HepG2 (cell line): ENCODE results near the gene CCDC87. TPM values are rescaled to one million over a fixed set of nuclear protein-coding genes. Genes with fewer than 3 reads are reported as not detected.

Source experiments
- ATAC-seq: fragments of 200-7000 bp; cut with Tn5 transposase; 3 replicates; pipeline ENCODE4 v1.9.1; 2020; ENCODE audit warnings: mild to moderate bottlenecking, moderate library complexity
- BruUV-seq: library from RNA; stranded (reverse); fragments of 400-500 nt; replicated peaks from 2 replicates; lab custom pipeline; 2021; lab: Mats Ljungman, UMichigan
- CTCF ChIA-PET: fragments of 300-600 bp; formaldehyde crosslinking; extraction: SDS; loops from one replicate; lab custom pipeline; 2021; ENCODE audit warnings: low total read pairs, inconsistent platforms, low intra/inter-chr PET ratio; lab: Yijun Ruan, JAX
- POLR2A ChIA-PET: fragments of 350-600 bp; sonication (Branson Sonifier 250); formaldehyde crosslinking; loops from one replicate; lab custom pipeline; 2020; ENCODE audit warnings: antibody characterized with exemption, inconsistent platforms; lab: Yijun Ruan, JAX
- DNase-seq: peaks from one replicate; pipeline ENCODE4 v3.0.0-alpha.2; 2015; ENCODE audit warnings: low spot score
- FAIRE-seq: peaks from 3 replicates; lab custom pipeline; 2011; peaks lifted over from hg19 to GRCh38; lab: Jason Lieb, UNC
- H2AFZ ChIP-seq: one replicate; pipeline ENCODE4 v1.6.1; 2011; ENCODE audit warnings: low read length, inconsistent platforms
- H3K27ac ChIP-seq: fragments of 300-600 bp; 3 replicates; pipeline ENCODE4 v1.8.0; 2011; ENCODE audit warnings: mixed run types, mild to moderate bottlenecking, mixed read lengths, low read length, inconsistent platforms; ENCODE audit not compliant: insufficient read depth; ENCODE audit errors: extremely low read length
- H3K27me3 ChIP-seq, 2 experiments: fragments of 200-600 bp in 1 of 2; 2 replicates in 1 of 2; 3 replicates in 1 of 2; pipeline versions ENCODE4 v1.6.0 to v1.8.0; 2011; ENCODE audit warnings: low read length in 2 of 2, mild to moderate bottlenecking in 2 of 2, moderate library complexity in 2 of 2, inconsistent platforms in 1 of 2; ENCODE audit not compliant: insufficient read depth in 2 of 2, control insufficient read depth in 1 of 2
- H3K36me3 ChIP-seq, 2 experiments: fragments of 200-600 bp in 1 of 2; replicated peaks in 1 of 2; 2 replicates in 1 of 2; 3 replicates in 1 of 2; pipeline versions ENCODE4 v1.5.1 to v1.8.0; 2011; ENCODE audit warnings: low read length in 2 of 2, inconsistent platforms in 1 of 2; ENCODE audit not compliant: insufficient read depth in 2 of 2, control insufficient read depth in 1 of 2
- H3K4me1 ChIP-seq: 2 replicates; pipeline ENCODE4 v1.5.1; 2012; ENCODE audit warnings: low read length, inconsistent platforms; ENCODE audit not compliant: insufficient read depth
- H3K4me2 ChIP-seq: 2 replicates; pipeline ENCODE4 v1.6.0; 2011; ENCODE audit warnings: low read depth, low read length, inconsistent platforms
- H3K4me3 ChIP-seq, 3 experiments: fragments of 200-600 bp in 1 of 3; sonication (generic), shearing (Covaris generic) in 1 of 3; replicated peaks in 1 of 3; 2 replicates each; pipeline ENCODE4 v1.5.1; 2011 to 2016; ENCODE audit warnings: low read length in 3 of 3, inconsistent platforms in 2 of 3, low read depth in 2 of 3, mild to moderate bottlenecking in 2 of 3, control low read depth in 1 of 3, mixed read lengths in 1 of 3; ENCODE audit not compliant: insufficient read depth in 1 of 3
- H3K79me2 ChIP-seq: one replicate; pipeline ENCODE4 v1.6.1; 2011; ENCODE audit warnings: low read length, inconsistent platforms; ENCODE audit not compliant: insufficient read depth
- H3K9ac ChIP-seq: 2 replicates; pipeline ENCODE4 v1.6.0; 2011; ENCODE audit warnings: mild to moderate bottlenecking, low read depth, low read length, inconsistent platforms; ENCODE audit not compliant: insufficient read depth
- H3K9me3 ChIP-seq: 2 replicates; pipeline ENCODE4 v1.5.1; 2012; ENCODE audit warnings: mild to moderate bottlenecking, low read length
- H4K20me1 ChIP-seq: 2 replicates; pipeline ENCODE4 v1.6.0; 2011; ENCODE audit warnings: inconsistent platforms, mild to moderate bottlenecking, low read length, moderate library complexity; ENCODE audit not compliant: insufficient read depth
- CCAR2 ChIP-seq: fragments of 200-400 bp; formaldehyde crosslinking; optimal IDR thresholded peaks from 2 replicates; pipeline ENCODE3; 2018; ENCODE audit warnings: low read depth, mild to moderate bottlenecking, low read length, moderate library complexity
- MIER3 ChIP-seq: IDR thresholded peaks from 2 replicates; pipeline ENCODE4 v1.6.1; 2016; ENCODE audit warnings: missing compliant biosample characterization, borderline replicate concordance
- SALL1 ChIP-seq: sonication (generic); formaldehyde crosslinking; IDR thresholded peaks from 2 replicates; pipeline ENCODE4 v1.8.0; 2022; ENCODE audit warnings: mild to moderate bottlenecking, missing genetic modification reagents
- ZNF12 ChIP-seq: sonication (generic); formaldehyde crosslinking; IDR thresholded peaks from 2 replicates; pipeline ENCODE4 v1.5.0; 2020; ENCODE audit warnings: missing genetic modification reagents
- ZNF605 ChIP-seq: sonication (generic); formaldehyde crosslinking; IDR thresholded peaks from 2 replicates; pipeline ENCODE4 v1.8.0; 2022; ENCODE audit warnings: mild to moderate bottlenecking, missing genetic modification reagents
- ZNF607 ChIP-seq: sonication (generic); formaldehyde crosslinking; IDR thresholded peaks from 2 replicates; pipeline ENCODE4 v1.5.1; 2020; ENCODE audit warnings: missing genetic modification reagents, mild to moderate bottlenecking, borderline replicate concordance
- ZSCAN22 ChIP-seq: sonication (generic); formaldehyde crosslinking; IDR thresholded peaks from 2 replicates; pipeline ENCODE4 v1.4.0; 2020; ENCODE audit warnings: mild to moderate bottlenecking, missing genetic modification reagents
- WGBS: methylation state at CpG from one replicate; pipeline ENCODE4 v1.1.6; 2017; ENCODE audit warnings: low lambda C conversion rate; 5-methylcytosine and 5-hydroxymethylcytosine counted together
- in situ Hi-C: cut with HindIII; loops from 2 replicates; pipeline ENCODE4 v1.10.0; 2017; ENCODE audit warnings: low pct_unique_long_range_greater_than_20kb; ENCODE audit not compliant: extremely low pct_ligation_motif_present
- intact Hi-C: fragments of 100-400 bp; cut with micrococcal nuclease; formaldehyde crosslinking; loops from one replicate; pipeline ENCODE4 v1.10.0; 2022; ENCODE audit not compliant: unreplicated experiment
- polyA plus RNA-seq, 8 experiments: library from polyadenylated mRNA; depleted of rRNA in 3 of 8; stranded (reverse) in 7 of 8; unstranded in 1 of 8; fragments of >200 nt; fragmentation: Illumina TruSeq in 4 of 8; extraction: Trizol in 4 of 8; gene quantifications; 2 replicates each; pipeline versions ENCODE4 v1.2.1 to v1.2.3, GENCODE V29; 2011 to 2016; ENCODE audit warnings: low read depth in 4 of 8, missing spikeins in 1 of 8, mixed read lengths in 1 of 8; ENCODE audit not compliant: insufficient read depth in 1 of 8
- total RNA-seq, 5 experiments: library from RNA; depleted of rRNA; stranded (reverse); fragments of >200 nt; fragmentation: Illumina TruSeq; extraction: Trizol; gene quantifications; 2 replicates each; pipeline ENCODE4 v1.2.3, GENCODE V29; 2016; ENCODE audit warnings: low read depth in 1 of 5
- TF ChIP-seq, protein P1 (sequence below): IDR thresholded peaks from 2 replicates; pipeline ENCODE4 v1.6.1; 2012; ENCODE audit warnings: low read depth, low read length, improper control_type of control experiment

CCDC87 gene
- total and polyA plus RNA-seq, 2 of the 13 experiments (the other 11 are each of a cell fraction or from before 2014, with no cell fraction given), result 0.05 to 0.42 TPM

DNA sequence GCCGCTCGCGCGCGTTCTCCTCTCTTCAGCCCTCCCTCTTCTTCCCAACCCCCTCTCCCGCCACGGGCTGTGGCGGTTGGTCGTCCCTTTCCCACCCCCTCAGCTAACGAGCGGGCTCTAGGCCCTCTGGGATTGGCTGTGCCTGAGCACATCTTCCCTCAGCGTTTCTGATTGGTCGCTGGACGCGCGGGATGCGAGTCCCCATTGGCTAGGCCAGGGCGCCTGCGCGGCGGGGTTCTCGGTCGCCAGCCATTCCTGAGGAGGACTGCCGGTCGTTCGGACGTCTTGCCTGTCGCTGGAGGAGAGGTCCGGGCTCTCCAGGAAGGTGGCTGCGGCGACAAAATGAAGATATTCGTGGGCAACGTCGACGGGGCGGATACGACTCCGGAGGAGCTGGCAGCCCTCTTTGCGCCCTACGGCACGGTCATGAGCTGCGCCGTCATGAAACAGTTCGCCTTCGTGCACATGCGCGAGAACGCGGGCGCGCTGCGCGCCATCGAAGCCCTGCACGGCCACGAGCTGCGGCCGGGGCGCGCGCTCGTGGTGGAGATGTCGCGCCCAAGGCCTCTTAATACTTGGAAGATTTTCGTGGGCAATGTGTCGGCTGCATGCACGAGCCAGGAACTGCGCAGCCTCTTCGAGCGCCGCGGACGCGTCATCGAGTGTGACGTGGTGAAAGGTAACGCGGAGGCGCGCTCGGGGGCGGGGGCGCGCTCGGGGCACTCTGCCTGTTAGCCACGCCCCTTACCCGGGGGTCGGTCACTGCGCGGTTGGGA lies 23.7 kb upstream of the CCDC87 start, which contains the start of gene RBM14 (continued):
- TF ChIP-seq, protein P1, sequence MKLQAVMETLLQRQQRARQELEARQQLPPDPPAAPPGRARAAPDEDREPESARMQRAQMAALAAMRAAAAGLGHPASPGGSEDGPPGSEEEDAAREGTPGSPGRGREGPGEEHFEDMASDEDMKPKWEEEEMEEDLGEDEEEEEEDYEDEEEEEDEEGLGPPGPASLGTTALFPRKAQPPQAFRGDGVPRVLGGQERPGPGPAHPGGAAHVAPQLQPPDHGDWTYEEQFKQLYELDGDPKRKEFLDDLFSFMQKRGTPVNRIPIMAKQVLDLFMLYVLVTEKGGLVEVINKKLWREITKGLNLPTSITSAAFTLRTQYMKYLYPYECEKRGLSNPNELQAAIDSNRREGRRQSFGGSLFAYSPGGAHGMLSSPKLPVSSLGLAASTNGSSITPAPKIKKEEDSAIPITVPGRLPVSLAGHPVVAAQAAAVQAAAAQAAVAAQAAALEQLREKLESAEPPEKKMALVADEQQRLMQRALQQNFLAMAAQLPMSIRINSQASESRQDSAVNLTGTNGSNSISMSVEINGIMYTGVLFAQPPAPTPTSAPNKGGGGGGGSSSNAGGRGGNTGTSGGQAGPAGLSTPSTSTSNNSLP, result no peak
- TF ChIP-seq SALL1 (CRISPR knock-in tag), result peak; percentile 86

DNA sequence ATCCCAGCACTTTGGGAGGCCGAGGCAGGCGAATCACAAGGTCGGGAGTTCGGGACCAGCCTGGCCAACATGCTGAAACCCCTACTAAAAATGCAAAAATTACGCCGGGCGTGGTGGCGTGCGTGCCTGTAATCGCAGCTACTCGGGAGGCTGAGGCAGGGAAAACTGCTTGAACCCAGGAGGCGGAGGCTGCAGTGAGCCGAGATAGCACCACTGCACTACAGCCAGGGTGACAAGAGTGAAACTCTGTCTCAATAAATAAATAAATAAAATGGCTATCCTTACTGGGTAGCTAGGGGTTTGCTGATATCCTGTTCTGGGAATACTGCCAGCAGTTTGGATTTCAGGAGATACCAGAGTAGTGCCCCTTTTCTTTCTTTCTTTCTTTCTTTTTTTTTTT lies 21.2 kb upstream of the CCDC87 start:
- ChIA-PET CTCF (no interaction called here), POLR2A (interaction anchor here (0.7 to 1.3 kb wide), 2 partner anchors 21 to 23 kb away, joined by 3 to 5 read pairs; partner anchors contain the start of genes CCDC87 and CCS)
- Histone ChIP-seq H3K79me2 (peaks cover 29% of the 10 kb centered on the region), H3K4me1 (peaks cover 20% of the 10 kb centered on the region), H3K9ac (no peak overlapping the region), H3K4me2 (no peak overlapping the region), H2AFZ (no peak overlapping the region), H3K9me3 (no peaks in the 10 kb centered on the region), H4K20me1 (peaks cover 26% of the 10 kb centered on the region), H3K4me3 (no peak overlapping the region), H3K27ac (no peak overlapping the region), H3K36me3 (peaks cover 0 to 11% of the 10 kb centered on the region in 2 experiments; a peak in 3 of 5 replicates), H3K27me3 (no peaks in the 10 kb centered on the region; a peak in 1 of 5 replicates)
- in situ Hi-C loops, result no loop called here
- BruUV-seq, result no TSS peak
- no peak for ATAC-seq
- no peak for FAIRE-seq
- DNase-seq, result no peak
- intact Hi-C loops, result no loop called here
- WGBS, result 94% methylated on average over 13 of the region's 13 CpGs
- no peak for TF ChIP-seq CCAR2
- TF ChIP-seq ZNF12 (CRISPR knock-in tag), result no peak
- TF ChIP-seq ZNF607, result no peak
- no peak for TF ChIP-seq ZNF605 (CRISPR knock-in tag)
- no peak for TF ChIP-seq ZSCAN22 (CRISPR knock-in tag)
- no peak for TF ChIP-seq MIER3 (CRISPR knock-in tag)
